GM23338 (cell line): ENCODE measurements around the gene RALGPS1. TPM values are rescaled to one million over a fixed set of nuclear protein-coding genes. Genes with fewer than 3 reads are reported as not detected.

ENCODE experiments used
- ATAC-seq: fragments of 200-7000 bp; cut with Tn5 transposase; 3 replicates; pipeline ENCODE4 v1.9.1; 2020
- DNase-seq: peaks from one replicate; pipeline ENCODE4 v3.0.0-alpha.2; 2015; ENCODE audit warnings: low spot score
- H2AFZ ChIP-seq: fragments of 200-600 bp; sonication (generic); 2 replicates; pipeline ENCODE4 v1.8.0; 2016; ENCODE audit warnings: antibody characterized with exemption, mild to moderate bottlenecking, moderate library complexity
- H3F3A ChIP-seq: fragments of 200-600 bp; sonication (generic); replicated peaks from 2 replicates; pipeline ENCODE4 v1.8.0; 2017; ENCODE audit warnings: antibody characterized with exemption, mixed run types, low read depth
- H3K27ac ChIP-seq: fragments of 200-600 bp; sonication (generic); 2 replicates; pipeline ENCODE4 v1.6.1; 2016; ENCODE audit warnings: low read depth
- H3K27me3 ChIP-seq: fragments of 200-600 bp; sonication (generic); 2 replicates; pipeline ENCODE4 v1.8.0; 2016; ENCODE audit warnings: mild to moderate bottlenecking, mixed run types, moderate library complexity; ENCODE audit not compliant: insufficient read depth
- H3K36me3 ChIP-seq: fragments of 200-600 bp; sonication (generic); 2 replicates; pipeline ENCODE4 v1.8.0; 2016; ENCODE audit warnings: mild to moderate bottlenecking; ENCODE audit not compliant: insufficient read depth
- H3K4me1 ChIP-seq: fragments of 200-600 bp; sonication (generic); 2 replicates; pipeline ENCODE4 v1.8.0; 2016; ENCODE audit warnings: mild to moderate bottlenecking, moderate library complexity; ENCODE audit not compliant: insufficient read depth
- H3K4me2 ChIP-seq: fragments of 200-600 bp; sonication (generic); 2 replicates; pipeline ENCODE4 v1.7.1; 2017; ENCODE audit warnings: mixed run types
- H3K4me3 ChIP-seq: fragments of 200-600 bp; sonication (generic); 2 replicates; pipeline ENCODE4 v1.6.1; 2016; ENCODE audit warnings: mixed run types
- H3K79me2 ChIP-seq: fragments of 200-600 bp; sonication (generic); replicated peaks from 2 replicates; pipeline ENCODE4 v1.8.0; 2017; ENCODE audit warnings: mild to moderate bottlenecking; ENCODE audit not compliant: insufficient read depth
- H3K9me2 ChIP-seq: fragments of 200-600 bp; sonication (generic); 2 replicates; pipeline ENCODE4 v1.8.0; 2017; ENCODE audit not compliant: insufficient read depth
- H4K20me1 ChIP-seq: fragments of 200-600 bp; sonication (generic); replicated peaks from 2 replicates; pipeline ENCODE4 v1.8.0; 2017; ENCODE audit warnings: mild to moderate bottlenecking; ENCODE audit not compliant: insufficient read depth
- H3K27ac Mint-ChIP-seq: 2 replicates; pipeline ENCODE4 v1.8.0; 2020; ENCODE audit warnings: inconsistent platforms, mild to moderate bottlenecking, moderate library complexity, mixed read lengths
- H3K27me3 Mint-ChIP-seq: 3 replicates; pipeline ENCODE4 v1.8.0; 2022; ENCODE audit warnings: low read depth, mild to moderate bottlenecking, moderate library complexity, mixed read lengths, inconsistent platforms; ENCODE audit not compliant: insufficient read depth, poor library complexity
- H3K36me3 Mint-ChIP-seq: 3 replicates; pipeline ENCODE4 v1.8.0; 2021; ENCODE audit warnings: low read depth, mild to moderate bottlenecking, inconsistent platforms, moderate library complexity, mixed read lengths
- H3K4me1 Mint-ChIP-seq: 3 replicates; pipeline ENCODE4 v1.8.0; 2020; ENCODE audit warnings: mild to moderate bottlenecking, inconsistent platforms, mixed read lengths
- H3K4me3 Mint-ChIP-seq: 3 replicates; pipeline ENCODE4 v1.8.0; 2021; ENCODE audit warnings: moderate library complexity, mild to moderate bottlenecking, inconsistent platforms, mixed read lengths
- H3K9me3 Mint-ChIP-seq: 3 replicates; pipeline ENCODE4 v1.8.0; 2020; ENCODE audit warnings: moderate library complexity, mild to moderate bottlenecking, inconsistent platforms, mixed read lengths
- CREB1 ChIP-seq: fragments of 250-450 bp; sonication (Bioruptor Pico); IDR thresholded peaks from 2 replicates; pipeline ENCODE4 v1.5.0; 2020; ENCODE audit warnings: low read depth, mild to moderate bottlenecking, moderate library complexity
- EZH2 ChIP-seq: fragments of 200-600 bp; sonication (generic); IDR thresholded peaks from one replicate; pipeline ENCODE4 v1.8.0; 2017; ENCODE audit warnings: antibody characterized with exemption, mild to moderate bottlenecking, low read depth; ENCODE audit not compliant: unreplicated experiment
- EZH2phosphoT487 ChIP-seq: fragments of 200-600 bp; sonication (generic); IDR thresholded peaks from one replicate; pipeline ENCODE4 v1.8.1; 2018; ENCODE audit warnings: antibody characterized with exemption; ENCODE audit not compliant: unreplicated experiment
- JUNB ChIP-seq: IDR thresholded peaks from one replicate; pipeline ENCODE4 v1.6.1; 2016; ENCODE audit warnings: antibody characterized with exemption; ENCODE audit not compliant: unreplicated experiment
- NANOG ChIP-seq: IDR thresholded peaks from 2 replicates; pipeline ENCODE4 v1.6.1; 2016; ENCODE audit warnings: antibody characterized with exemption, borderline replicate concordance
- POLR2AphosphoS5 ChIP-seq: IDR thresholded peaks from 2 replicates; pipeline ENCODE4 v1.6.1; 2016; ENCODE audit warnings: antibody characterized with exemption, low read depth
- STAT1 ChIP-seq: IDR thresholded peaks from one replicate; pipeline ENCODE4 v1.6.1; 2016; ENCODE audit warnings: antibody characterized with exemption; ENCODE audit not compliant: unreplicated experiment
- ZNF114 ChIP-seq: fragments of 250-450 bp; sonication (Bioruptor Pico); IDR thresholded peaks from 2 replicates; pipeline ENCODE4 v1.5.0; 2020; ENCODE audit warnings: mild to moderate bottlenecking, moderate library complexity
- ZNF331 ChIP-seq: fragments of 250-450 bp; sonication (Bioruptor Pico); IDR thresholded peaks from 2 replicates; pipeline ENCODE4 v1.5.0; 2020; ENCODE audit warnings: low read depth, mild to moderate bottlenecking, moderate library complexity
- polyA plus RNA-seq: library from polyadenylated mRNA; unstranded; fragments of >200 nt; fragmentation: Nextera tagmentation; extraction: Ambion mirVana; gene quantifications from 2 replicates; pipeline ENCODE4 v1.2.1, GENCODE V29; 2016
- total RNA-seq: library from RNA; depleted of rRNA; stranded (reverse); fragments of >200 nt; shearing (Covaris generic); gene quantifications from 2 replicates; pipeline ENCODE4 v1.2.3, GENCODE V29; 2014
- TF ChIP-seq, protein P1 (sequence below): IDR thresholded peaks from 2 replicates; pipeline ENCODE4 v1.6.1; 2016; ENCODE audit warnings: antibody characterized with exemption
- TF ChIP-seq, protein P2 (sequence below), 2 experiments: fragments of 200-600 bp in 1 of 2; sonication (generic) in 1 of 2; conservative IDR thresholded peaks; 2 replicates each; pipeline versions ENCODE4 v1.5.1 to v1.6.1; 2016 to 2017; ENCODE audit warnings: antibody characterized with exemption in 2 of 2, low read depth in 2 of 2, mild to moderate bottlenecking in 2 of 2, moderate library complexity in 1 of 2
- TF ChIP-seq, protein P3 (sequence below): fragments of 250-450 bp; sonication (Bioruptor Pico); IDR thresholded peaks from 2 replicates; pipeline ENCODE4 v1.5.0; 2020; ENCODE audit warnings: mild to moderate bottlenecking, moderate library complexity
- TF ChIP-seq, protein P4 (sequence below): IDR thresholded peaks from one replicate; pipeline ENCODE4 v1.6.1; 2018; ENCODE audit warnings: antibody characterized with exemption; ENCODE audit not compliant: unreplicated experiment

Gene RALGPS1
- total and polyA plus RNA-seq, 2 experiments from 2014 or later: 18.2 to 57.1 TPM

DNA sequence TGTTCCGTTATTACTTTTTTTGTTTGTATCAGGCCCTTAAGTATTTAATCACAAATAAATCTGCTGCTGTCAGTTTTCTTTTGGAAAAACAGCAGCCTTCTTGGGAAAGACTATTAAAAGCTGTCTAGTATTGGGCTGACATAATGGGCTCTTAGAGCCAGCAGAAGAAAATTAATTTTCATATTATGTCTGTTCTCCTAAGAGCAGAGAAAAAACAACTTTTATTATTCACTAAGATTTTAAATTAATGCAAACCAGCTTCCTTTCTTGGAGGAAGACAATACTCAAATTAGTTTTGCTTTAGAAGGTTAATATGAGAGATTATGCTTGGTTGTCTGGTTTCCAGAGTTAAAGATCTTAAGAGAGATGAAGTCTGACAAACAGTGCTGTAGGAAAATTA lies 319.4 kb downstream of the RALGPS1 start:
- no peak overlapping the region for H3K4me3 Mint-ChIP-seq
- H3K27ac Mint-ChIP-seq: no peak overlapping the region
- Histone ChIP-seq H3K27me3 (no peaks in the 10 kb centered on the region), H2AFZ (no peak overlapping the region), H4K20me1 (0 out of 2 replicates have a peak, but pooled peaks cover 4% of the 10 kb centered on the region), H3K4me2 (no peak overlapping the region), H3K27ac (no peak overlapping the region), H3K36me3 (no peaks in the 10 kb centered on the region), H3K79me2 (no peaks in the 10 kb centered on the region), H3K4me3 (no peak overlapping the region), H3K9me2 (no peaks in the 10 kb centered on the region), H3F3A (no peaks in the 10 kb centered on the region; the same call in 1 of the 2 replicates), H3K4me1 (no peaks in the 10 kb centered on the region)
- no peak for TF ChIP-seq CREB1
- TF ChIP-seq ZNF331 (CRISPR knock-in tag): no peak
- TF ChIP-seq, protein P1, sequence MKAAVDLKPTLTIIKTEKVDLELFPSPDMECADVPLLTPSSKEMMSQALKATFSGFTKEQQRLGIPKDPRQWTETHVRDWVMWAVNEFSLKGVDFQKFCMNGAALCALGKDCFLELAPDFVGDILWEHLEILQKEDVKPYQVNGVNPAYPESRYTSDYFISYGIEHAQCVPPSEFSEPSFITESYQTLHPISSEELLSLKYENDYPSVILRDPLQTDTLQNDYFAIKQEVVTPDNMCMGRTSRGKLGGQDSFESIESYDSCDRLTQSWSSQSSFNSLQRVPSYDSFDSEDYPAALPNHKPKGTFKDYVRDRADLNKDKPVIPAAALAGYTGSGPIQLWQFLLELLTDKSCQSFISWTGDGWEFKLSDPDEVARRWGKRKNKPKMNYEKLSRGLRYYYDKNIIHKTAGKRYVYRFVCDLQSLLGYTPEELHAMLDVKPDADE: no peak
- TF ChIP-seq POLR2AphosphoS5: no peak
- no peak for TF ChIP-seq EZH2
- TF ChIP-seq, protein P2, sequence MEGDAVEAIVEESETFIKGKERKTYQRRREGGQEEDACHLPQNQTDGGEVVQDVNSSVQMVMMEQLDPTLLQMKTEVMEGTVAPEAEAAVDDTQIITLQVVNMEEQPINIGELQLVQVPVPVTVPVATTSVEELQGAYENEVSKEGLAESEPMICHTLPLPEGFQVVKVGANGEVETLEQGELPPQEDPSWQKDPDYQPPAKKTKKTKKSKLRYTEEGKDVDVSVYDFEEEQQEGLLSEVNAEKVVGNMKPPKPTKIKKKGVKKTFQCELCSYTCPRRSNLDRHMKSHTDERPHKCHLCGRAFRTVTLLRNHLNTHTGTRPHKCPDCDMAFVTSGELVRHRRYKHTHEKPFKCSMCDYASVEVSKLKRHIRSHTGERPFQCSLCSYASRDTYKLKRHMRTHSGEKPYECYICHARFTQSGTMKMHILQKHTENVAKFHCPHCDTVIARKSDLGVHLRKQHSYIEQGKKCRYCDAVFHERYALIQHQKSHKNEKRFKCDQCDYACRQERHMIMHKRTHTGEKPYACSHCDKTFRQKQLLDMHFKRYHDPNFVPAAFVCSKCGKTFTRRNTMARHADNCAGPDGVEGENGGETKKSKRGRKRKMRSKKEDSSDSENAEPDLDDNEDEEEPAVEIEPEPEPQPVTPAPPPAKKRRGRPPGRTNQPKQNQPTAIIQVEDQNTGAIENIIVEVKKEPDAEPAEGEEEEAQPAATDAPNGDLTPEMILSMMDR (conservative IDR thresholded peaks at IDR 0.05; ENCODE audit: low read depth in 2 of 2): no peak
- TF ChIP-seq ZNF114 (CRISPR knock-in tag): no peak
- no peak for TF ChIP-seq STAT1
- TF ChIP-seq, protein P3, sequence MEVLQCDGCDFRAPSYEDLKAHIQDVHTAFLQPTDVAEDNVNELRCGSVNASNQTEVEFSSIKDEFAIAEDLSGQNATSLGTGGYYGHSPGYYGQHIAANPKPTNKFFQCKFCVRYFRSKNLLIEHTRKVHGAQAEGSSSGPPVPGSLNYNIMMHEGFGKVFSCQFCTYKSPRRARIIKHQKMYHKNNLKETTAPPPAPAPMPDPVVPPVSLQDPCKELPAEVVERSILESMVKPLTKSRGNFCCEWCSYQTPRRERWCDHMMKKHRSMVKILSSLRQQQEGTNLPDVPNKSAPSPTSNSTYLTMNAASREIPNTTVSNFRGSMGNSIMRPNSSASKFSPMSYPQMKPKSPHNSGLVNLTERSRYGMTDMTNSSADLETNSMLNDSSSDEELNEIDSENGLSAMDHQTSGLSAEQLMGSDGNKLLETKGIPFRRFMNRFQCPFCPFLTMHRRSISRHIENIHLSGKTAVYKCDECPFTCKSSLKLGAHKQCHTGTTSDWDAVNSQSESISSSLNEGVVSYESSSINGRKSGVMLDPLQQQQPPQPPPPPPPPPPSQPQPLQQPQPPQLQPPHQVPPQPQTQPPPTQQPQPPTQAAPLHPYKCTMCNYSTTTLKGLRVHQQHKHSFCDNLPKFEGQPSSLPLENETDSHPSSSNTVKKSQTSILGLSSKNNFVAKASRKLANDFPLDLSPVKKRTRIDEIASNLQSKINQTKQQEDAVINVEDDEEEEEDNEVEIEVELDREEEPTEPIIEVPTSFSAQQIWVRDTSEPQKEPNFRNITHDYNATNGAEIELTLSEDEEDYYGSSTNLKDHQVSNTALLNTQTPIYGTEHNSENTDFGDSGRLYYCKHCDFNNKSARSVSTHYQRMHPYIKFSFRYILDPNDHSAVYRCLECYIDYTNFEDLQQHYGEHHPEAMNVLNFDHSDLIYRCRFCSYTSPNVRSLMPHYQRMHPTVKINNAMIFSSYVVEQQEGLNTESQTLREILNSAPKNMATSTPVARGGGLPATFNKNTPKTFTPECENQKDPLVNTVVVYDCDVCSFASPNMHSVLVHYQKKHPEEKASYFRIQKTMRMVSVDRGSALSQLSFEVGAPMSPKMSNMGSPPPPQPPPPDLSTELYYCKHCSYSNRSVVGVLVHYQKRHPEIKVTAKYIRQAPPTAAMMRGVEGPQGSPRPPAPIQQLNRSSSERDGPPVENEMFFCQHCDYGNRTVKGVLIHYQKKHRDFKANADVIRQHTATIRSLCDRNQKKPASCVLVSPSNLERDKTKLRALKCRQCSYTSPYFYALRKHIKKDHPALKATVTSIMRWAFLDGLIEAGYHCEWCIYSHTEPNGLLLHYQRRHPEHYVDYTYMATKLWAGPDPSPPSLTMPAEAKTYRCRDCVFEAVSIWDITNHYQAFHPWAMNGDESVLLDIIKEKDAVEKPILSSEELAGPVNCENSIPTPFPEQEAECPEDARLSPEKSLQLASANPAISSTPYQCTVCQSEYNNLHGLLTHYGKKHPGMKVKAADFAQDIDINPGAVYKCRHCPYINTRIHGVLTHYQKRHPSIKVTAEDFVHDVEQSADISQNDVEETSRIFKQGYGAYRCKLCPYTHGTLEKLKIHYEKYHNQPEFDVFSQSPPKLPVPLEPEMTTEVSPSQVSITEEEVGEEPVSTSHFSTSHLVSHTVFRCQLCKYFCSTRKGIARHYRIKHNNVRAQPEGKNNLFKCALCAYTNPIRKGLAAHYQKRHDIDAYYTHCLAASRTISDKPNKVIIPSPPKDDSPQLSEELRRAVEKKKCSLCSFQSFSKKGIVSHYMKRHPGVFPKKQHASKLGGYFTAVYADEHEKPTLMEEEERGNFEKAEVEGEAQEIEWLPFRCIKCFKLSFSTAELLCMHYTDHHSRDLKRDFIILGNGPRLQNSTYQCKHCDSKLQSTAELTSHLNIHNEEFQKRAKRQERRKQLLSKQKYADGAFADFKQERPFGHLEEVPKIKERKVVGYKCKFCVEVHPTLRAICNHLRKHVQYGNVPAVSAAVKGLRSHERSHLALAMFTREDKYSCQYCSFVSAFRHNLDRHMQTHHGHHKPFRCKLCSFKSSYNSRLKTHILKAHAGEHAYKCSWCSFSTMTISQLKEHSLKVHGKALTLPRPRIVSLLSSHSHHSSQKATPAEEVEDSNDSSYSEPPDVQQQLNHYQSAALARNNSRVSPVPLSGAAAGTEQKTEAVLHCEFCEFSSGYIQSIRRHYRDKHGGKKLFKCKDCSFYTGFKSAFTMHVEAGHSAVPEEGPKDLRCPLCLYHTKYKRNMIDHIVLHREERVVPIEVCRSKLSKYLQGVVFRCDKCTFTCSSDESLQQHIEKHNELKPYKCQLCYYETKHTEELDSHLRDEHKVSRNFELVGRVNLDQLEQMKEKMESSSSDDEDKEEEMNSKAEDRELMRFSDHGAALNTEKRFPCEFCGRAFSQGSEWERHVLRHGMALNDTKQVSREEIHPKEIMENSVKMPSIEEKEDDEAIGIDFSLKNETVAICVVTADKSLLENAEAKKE (CRISPR knock-in tag): no peak
- no peak for TF ChIP-seq JUNB
- no peak for TF ChIP-seq NANOG
- TF ChIP-seq, protein P4, sequence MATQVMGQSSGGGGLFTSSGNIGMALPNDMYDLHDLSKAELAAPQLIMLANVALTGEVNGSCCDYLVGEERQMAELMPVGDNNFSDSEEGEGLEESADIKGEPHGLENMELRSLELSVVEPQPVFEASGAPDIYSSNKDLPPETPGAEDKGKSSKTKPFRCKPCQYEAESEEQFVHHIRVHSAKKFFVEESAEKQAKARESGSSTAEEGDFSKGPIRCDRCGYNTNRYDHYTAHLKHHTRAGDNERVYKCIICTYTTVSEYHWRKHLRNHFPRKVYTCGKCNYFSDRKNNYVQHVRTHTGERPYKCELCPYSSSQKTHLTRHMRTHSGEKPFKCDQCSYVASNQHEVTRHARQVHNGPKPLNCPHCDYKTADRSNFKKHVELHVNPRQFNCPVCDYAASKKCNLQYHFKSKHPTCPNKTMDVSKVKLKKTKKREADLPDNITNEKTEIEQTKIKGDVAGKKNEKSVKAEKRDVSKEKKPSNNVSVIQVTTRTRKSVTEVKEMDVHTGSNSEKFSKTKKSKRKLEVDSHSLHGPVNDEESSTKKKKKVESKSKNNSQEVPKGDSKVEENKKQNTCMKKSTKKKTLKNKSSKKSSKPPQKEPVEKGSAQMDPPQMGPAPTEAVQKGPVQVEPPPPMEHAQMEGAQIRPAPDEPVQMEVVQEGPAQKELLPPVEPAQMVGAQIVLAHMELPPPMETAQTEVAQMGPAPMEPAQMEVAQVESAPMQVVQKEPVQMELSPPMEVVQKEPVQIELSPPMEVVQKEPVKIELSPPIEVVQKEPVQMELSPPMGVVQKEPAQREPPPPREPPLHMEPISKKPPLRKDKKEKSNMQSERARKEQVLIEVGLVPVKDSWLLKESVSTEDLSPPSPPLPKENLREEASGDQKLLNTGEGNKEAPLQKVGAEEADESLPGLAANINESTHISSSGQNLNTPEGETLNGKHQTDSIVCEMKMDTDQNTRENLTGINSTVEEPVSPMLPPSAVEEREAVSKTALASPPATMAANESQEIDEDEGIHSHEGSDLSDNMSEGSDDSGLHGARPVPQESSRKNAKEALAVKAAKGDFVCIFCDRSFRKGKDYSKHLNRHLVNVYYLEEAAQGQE: no peak
- no peak for TF ChIP-seq EZH2phosphoT487
- no peak for DNase-seq
- no peaks in the 10 kb centered on the region for H3K27me3 Mint-ChIP-seq
- peaks cover 4% of the 10 kb centered on the region; the same call in 2 of the 3 replicates for H3K36me3 Mint-ChIP-seq
- no peaks in the 10 kb centered on the region for H3K9me3 Mint-ChIP-seq
- peaks cover 8% of the 10 kb centered on the region for H3K4me1 Mint-ChIP-seq
- no peak for ATAC-seq
